D721Med (cell line): ENCODE data around the gene TNFAIP8L3.

Experiments
- DNase-seq: peaks from one replicate; pipeline ENCODE4 v3.0.0; 2011; ENCODE audit warnings: low spot score; ENCODE audit not compliant: insufficient read length
- FAIRE-seq: peaks from 2 replicates; lab custom pipeline; 2011; peaks lifted over from hg19 to GRCh38; lab: Jason Lieb, UNC
- TF ChIP-seq, protein P1 (sequence below): IDR thresholded peaks from 2 replicates; pipeline ENCODE4 v1.5.1; 2012; ENCODE audit warnings: mild to moderate bottlenecking, control low read depth; ENCODE audit not compliant: insufficient read depth; ENCODE audit errors: missing control alignments

TNFAIP8L3 gene

DNA sequence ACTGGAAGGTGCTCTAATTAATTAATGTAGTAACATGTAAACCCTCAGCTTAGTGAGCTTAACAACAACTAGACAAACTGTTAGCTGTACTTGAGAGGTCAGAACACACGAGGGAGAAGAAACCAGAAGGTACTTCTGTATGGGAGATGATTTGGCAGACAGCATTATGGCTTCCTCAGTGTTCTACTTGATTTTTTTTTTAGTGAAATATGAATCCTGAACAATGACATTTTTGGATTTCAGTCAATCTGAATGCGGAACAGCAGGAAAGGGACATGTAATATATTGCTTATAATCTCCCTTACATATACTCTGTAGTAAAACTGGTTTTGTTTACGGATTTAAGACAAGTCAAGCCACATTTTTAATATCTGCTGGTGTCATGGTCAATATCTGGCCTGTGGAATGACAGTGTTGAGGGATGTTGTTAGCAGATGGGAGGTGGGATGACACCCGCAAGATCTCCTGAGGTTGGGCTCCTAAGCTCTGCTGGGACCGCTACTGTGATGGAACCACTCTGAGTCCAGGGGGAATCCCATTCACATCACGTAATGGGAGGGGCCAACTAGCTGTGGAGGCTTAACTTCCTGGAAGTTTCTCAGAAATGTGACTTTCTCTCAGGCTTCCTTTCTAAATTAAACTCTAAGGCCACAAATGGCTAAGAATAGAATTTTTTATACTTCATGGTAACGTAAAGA is 18.7 kb downstream of the TNFAIP8L3 start:
- FAIRE-seq (no peak), DNase-seq (no peak)
- TF ChIP-seq, protein P1, sequence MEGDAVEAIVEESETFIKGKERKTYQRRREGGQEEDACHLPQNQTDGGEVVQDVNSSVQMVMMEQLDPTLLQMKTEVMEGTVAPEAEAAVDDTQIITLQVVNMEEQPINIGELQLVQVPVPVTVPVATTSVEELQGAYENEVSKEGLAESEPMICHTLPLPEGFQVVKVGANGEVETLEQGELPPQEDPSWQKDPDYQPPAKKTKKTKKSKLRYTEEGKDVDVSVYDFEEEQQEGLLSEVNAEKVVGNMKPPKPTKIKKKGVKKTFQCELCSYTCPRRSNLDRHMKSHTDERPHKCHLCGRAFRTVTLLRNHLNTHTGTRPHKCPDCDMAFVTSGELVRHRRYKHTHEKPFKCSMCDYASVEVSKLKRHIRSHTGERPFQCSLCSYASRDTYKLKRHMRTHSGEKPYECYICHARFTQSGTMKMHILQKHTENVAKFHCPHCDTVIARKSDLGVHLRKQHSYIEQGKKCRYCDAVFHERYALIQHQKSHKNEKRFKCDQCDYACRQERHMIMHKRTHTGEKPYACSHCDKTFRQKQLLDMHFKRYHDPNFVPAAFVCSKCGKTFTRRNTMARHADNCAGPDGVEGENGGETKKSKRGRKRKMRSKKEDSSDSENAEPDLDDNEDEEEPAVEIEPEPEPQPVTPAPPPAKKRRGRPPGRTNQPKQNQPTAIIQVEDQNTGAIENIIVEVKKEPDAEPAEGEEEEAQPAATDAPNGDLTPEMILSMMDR = no peak

DNA sequence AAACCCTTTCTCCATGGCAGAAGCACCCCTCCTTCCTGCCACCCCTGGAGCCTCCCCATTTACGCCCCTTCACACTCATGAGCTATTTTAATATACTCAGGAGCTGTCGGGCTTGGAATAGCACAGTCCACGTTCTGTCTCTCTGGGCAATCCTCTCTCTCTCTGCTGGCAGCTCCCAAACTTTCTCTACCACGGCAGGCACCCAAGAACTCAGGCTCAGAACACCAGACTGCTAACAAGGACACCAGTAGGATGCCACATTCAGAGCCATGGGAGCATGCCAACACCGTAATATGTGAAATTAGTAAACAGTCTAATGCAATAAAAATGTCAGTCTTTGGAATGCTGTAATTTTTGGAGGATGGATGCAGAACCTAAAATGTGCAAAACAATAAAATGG is 19.3 kb downstream of the TNFAIP8L3 start:
- no peak for DNase-seq
- TF ChIP-seq, protein P1 = no peak
- FAIRE-seq = no peak

DNA sequence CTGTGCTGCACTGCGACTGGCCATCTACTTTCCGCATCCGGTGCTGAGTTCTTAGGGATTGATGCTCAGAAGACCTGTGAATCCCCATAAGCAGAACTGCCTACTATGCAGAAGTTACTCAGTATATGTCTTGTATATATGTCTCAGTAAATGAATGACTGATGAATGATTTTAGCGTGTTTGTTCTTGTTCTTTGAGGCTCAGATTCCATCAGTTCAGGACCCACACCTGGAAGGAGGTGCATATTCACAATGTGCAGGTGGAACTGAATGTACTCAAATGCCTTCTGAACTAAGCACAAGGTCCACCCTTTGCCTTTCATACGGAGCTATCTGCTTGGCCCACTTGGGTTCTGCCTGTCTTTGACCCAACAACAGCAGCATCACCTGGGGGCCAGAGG is 19.8 kb downstream of the TNFAIP8L3 start:
- TF ChIP-seq, protein P1 = no peak
- no peak for DNase-seq
- no peak for FAIRE-seq

DNA sequence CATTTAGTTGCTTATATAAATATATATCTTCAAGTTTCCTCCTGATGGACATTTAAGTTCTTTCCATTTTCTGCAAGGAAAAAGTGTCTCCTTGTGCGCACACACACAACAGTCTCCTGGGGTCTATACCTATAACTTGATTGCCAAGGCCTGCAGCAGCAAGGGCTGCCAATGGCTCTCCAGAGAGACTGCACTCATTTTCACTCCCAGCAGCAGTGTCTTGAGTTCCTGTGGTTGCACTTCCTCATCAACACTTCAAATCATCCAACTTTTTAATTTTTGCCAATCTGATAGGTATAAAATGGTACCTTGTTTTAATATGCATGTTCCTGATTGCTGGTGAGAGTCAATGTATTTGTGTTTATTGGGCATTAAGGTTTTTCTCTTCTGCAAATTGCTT is 23.1 kb downstream of the TNFAIP8L3 start:
- TF ChIP-seq, protein P1 = no peak
- FAIRE-seq (no peak), DNase-seq (no peak)

DNA sequence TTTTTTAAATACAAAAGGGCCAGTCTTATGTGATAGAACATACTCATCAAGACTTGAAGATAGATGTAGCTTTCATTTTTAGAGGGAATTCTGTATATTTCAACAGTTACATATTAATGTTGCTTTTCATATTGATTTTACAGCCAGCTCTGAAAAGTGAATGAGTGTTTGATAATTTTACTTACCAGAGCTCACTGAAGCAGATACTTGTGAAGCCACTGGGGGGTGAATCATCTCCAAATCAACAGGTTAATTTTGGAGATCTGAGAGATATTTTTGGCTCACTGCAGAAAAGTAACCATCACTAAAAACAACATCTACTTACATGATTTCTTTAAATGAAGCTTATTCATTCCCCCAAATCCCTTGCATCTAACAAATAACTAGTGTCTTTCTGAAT is 24.7 kb downstream of the TNFAIP8L3 start:
- DNase-seq = no peak
- TF ChIP-seq, protein P1 = no peak
- no peak for FAIRE-seq

DNA sequence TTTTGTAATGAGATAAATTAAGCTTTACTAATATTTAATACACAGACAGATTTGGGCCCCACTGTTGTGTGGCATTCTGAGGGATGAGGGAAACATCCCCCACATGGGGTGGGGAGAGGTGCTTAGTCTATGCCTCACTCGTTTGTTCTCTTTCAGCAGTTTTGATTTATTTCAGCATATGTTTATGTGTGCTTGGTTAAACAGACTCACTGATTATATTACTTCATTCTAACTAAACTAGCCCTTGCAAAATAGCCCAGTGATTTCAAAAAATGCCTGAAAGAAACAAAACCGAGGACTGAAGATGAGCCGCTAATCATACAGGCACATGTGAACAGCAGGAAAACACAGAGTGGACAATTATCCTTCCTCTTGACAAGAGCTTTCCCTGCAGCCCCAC is 27.2 kb downstream of the TNFAIP8L3 start:
- TF ChIP-seq, protein P1 = no peak
- FAIRE-seq (no peak), DNase-seq (no peak)

DNA sequence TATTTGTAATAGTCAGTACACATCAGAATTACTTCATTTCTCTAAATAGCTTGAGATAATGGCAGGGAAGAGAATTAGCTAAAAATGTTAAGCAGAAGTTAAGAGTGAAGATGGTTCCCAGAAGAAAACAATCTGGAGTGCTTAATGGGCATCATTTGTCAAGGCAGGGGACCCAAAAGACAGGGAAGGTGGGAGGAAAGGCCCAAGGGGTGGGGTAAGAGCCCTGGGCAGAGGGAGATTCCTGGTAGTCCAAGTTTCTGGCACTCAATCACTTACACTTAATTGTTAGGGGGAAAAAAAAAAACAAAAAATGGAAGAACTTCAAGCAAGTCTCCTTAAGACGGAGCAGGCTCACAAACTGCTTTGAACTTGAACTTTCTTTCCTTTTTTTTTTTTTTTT is 28.9 kb downstream of the TNFAIP8L3 start:
- DNase-seq = no peak
- no peak for FAIRE-seq
- TF ChIP-seq, protein P1 = no peak
